Measurements from ENCODE around the gene ANO4.

DNA sequence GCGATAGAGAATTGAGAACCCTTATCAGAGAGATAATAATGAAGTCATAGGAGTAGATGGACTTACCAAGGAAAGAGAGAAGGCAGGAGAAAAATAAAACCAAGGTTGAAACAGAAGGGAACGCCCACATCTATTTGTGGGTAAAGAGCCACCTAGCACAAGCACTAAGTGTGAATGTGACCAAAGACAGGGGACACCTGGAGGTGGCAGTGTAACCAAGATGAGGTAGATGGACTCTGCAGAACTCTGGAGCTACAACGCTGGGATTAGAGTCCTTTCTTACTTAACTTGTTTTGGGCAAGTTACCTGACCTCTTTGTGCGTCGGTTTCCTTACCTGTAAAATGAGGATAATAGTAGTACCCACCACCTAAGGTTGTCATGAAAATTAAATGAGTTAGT is 313.6 kb downstream of the ANO4 start:
- TF ChIP-seq, protein P1, sequence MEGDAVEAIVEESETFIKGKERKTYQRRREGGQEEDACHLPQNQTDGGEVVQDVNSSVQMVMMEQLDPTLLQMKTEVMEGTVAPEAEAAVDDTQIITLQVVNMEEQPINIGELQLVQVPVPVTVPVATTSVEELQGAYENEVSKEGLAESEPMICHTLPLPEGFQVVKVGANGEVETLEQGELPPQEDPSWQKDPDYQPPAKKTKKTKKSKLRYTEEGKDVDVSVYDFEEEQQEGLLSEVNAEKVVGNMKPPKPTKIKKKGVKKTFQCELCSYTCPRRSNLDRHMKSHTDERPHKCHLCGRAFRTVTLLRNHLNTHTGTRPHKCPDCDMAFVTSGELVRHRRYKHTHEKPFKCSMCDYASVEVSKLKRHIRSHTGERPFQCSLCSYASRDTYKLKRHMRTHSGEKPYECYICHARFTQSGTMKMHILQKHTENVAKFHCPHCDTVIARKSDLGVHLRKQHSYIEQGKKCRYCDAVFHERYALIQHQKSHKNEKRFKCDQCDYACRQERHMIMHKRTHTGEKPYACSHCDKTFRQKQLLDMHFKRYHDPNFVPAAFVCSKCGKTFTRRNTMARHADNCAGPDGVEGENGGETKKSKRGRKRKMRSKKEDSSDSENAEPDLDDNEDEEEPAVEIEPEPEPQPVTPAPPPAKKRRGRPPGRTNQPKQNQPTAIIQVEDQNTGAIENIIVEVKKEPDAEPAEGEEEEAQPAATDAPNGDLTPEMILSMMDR (optimal IDR thresholded peaks at IDR 0.05 in 1 of 3, IDR thresholded peaks at IDR 0.05 in 1 of 3, conservative IDR thresholded peaks at IDR 0.05 in 1 of 3; ENCODE audit: extremely low read depth in 1 of 3, insufficient read depth in 2 of 3, low read length in 3 of 3): no peak
- no peak for TF ChIP-seq EZH2 (IDR thresholded peaks at IDR 0.05; ENCODE audit: low read length)

Measured in keratinocyte (primary cell).